H1 (cell line): ENCODE data around the gene DGKD. TPM values are rescaled to one million over a fixed set of nuclear protein-coding genes. Genes with fewer than 3 reads are reported as not detected.

Experiments used
- CTCF ChIA-PET: fragments of 300-600 bp; sonication (Branson Sonifier 250); formaldehyde crosslinking; loops from one replicate; lab custom pipeline; 2021; ENCODE audit not compliant: partially characterized antibody; lab: Charles Lee
- POLR2A ChIA-PET: fragments of 300-600 bp; sonication (Branson Sonifier 250); formaldehyde crosslinking; loops from one replicate; lab custom pipeline; 2021; ENCODE audit warnings: inconsistent platforms; ENCODE audit not compliant: partially characterized antibody; lab: Charles Lee
- DNase-seq, 2 experiments: peaks; one replicate each; pipeline versions ENCODE4 v3.0.0 to v3.0.0-alpha.2; 2010 to 2022; ENCODE audit warnings: low spot score in 2 of 2, low read depth in 1 of 2, mixed read lengths in 1 of 2
- FAIRE-seq: peaks from 2 replicates; lab custom pipeline; 2011; peaks lifted over from hg19 to GRCh38; lab: Jason Lieb, UNC
- H2AFZ ChIP-seq: 2 replicates; pipeline ENCODE4 v1.8.1; 2012; ENCODE audit warnings: low read length, inconsistent platforms
- H2AK5ac ChIP-seq: 2 replicates; pipeline ENCODE4 v1.6.1; 2013; ENCODE audit warnings: low read depth, low read length
- H2BK120ac ChIP-seq: replicated peaks from 2 replicates; pipeline ENCODE3; 2013; ENCODE audit warnings: low read depth, low read length, inconsistent platforms
- H2BK12ac ChIP-seq: 2 replicates; pipeline ENCODE4 v1.6.1; 2013; ENCODE audit warnings: low read depth, low read length
- H2BK15ac ChIP-seq: 2 replicates; pipeline ENCODE4 v1.6.1; 2013; ENCODE audit warnings: low read length
- H2BK20ac ChIP-seq: 2 replicates; pipeline ENCODE4 v1.6.1; 2013; ENCODE audit warnings: low read length
- H2BK5ac ChIP-seq: 2 replicates; pipeline ENCODE4 v1.6.1; 2013; ENCODE audit warnings: low read depth, low read length
- H3K14ac ChIP-seq: 2 replicates; pipeline ENCODE4 v1.6.1; 2013; ENCODE audit warnings: inconsistent platforms; ENCODE audit not compliant: insufficient read length
- H3K18ac ChIP-seq: 2 replicates; pipeline ENCODE4 v1.6.1; 2013; ENCODE audit warnings: low read length; ENCODE audit errors: extremely low read depth
- H3K23ac ChIP-seq: 2 replicates; pipeline ENCODE4 v1.6.1; 2013; ENCODE audit warnings: inconsistent platforms; ENCODE audit not compliant: insufficient read length
- H3K23me2 ChIP-seq: 2 replicates; pipeline ENCODE4 v1.6.1; 2013; ENCODE audit warnings: low read depth, low read length
- H3K27ac ChIP-seq: 2 replicates; pipeline ENCODE4 v1.6.1; 2011; ENCODE audit warnings: low read depth, low read length, inconsistent platforms
- H3K27me3 ChIP-seq, 4 experiments: replicated peaks in 1 of 4; 1 replicate in 1 of 4; 2 replicates in 3 of 4; pipeline versions ENCODE4 v1.6.1 to v1.8.1; 2011 to 2013; ENCODE audit warnings: low read length in 3 of 4, mild to moderate bottlenecking in 3 of 4, inconsistent platforms in 2 of 4, mixed read lengths in 2 of 4, moderate library complexity in 1 of 4; ENCODE audit not compliant: control insufficient read depth in 3 of 4, insufficient read depth in 3 of 4; ENCODE audit errors: extremely low read depth in 1 of 4
- H3K36me3 ChIP-seq, 4 experiments: 2 replicates each; pipeline versions ENCODE4 v1.6.1 to v1.8.1; 2011 to 2013; ENCODE audit warnings: mild to moderate bottlenecking in 4 of 4, low read length in 3 of 4, moderate library complexity in 2 of 4, control low read depth in 1 of 4, inconsistent platforms in 1 of 4; ENCODE audit not compliant: insufficient read depth in 4 of 4, control insufficient read depth in 2 of 4
- H3K4ac ChIP-seq: replicated peaks from 2 replicates; pipeline ENCODE3; 2013; ENCODE audit warnings: low read length, low read depth, mixed read lengths, inconsistent platforms; ENCODE audit not compliant: insufficient read length
- H3K4me1 ChIP-seq, 4 experiments: replicated peaks in 1 of 4; 1 replicate in 1 of 4; 2 replicates in 3 of 4; pipeline versions ENCODE4 v1.6.1 to v1.8.1; 2011 to 2013; ENCODE audit warnings: low read length in 3 of 4, inconsistent platforms in 2 of 4, mixed read lengths in 1 of 4; ENCODE audit not compliant: insufficient read depth in 4 of 4, control insufficient read depth in 3 of 4
- H3K4me2 ChIP-seq, 2 experiments: 2 replicates each; pipeline versions ENCODE4 v1.6.1 to v1.8.1; 2011 to 2013; ENCODE audit warnings: low read depth in 2 of 2, low read length in 2 of 2, control low read depth in 1 of 2, inconsistent platforms in 1 of 2, mild to moderate bottlenecking in 1 of 2; ENCODE audit not compliant: insufficient read depth in 1 of 2
- H3K4me3 ChIP-seq, 4 experiments: fragments of 200-600, 300-600 bp in 1 of 4; sonication (generic), shearing (Covaris generic), sonication (Bioruptor Twin) in 1 of 4; 2 replicates each; pipeline versions ENCODE4 v1.5.1 to v1.8.1; 2011 to 2016; ENCODE audit warnings: low read length in 4 of 4, low read depth in 3 of 4, control low read depth in 2 of 4, inconsistent platforms in 2 of 4, mild to moderate bottlenecking in 2 of 4, mixed read lengths in 1 of 4, moderate library complexity in 1 of 4; ENCODE audit not compliant: insufficient read depth in 2 of 4; ENCODE audit errors: extremely low read depth in 1 of 4
- H3K56ac ChIP-seq: replicated peaks from 2 replicates; pipeline ENCODE3; 2013; ENCODE audit warnings: low read depth, mild to moderate bottlenecking, mixed read lengths, low read length, inconsistent platforms; ENCODE audit not compliant: insufficient read length
- H3K79me1 ChIP-seq: 2 replicates; pipeline ENCODE4 v1.6.1; 2013; ENCODE audit warnings: low read depth, low read length, control low read depth
- H3K79me2 ChIP-seq, 2 experiments: 2 replicates each; pipeline versions ENCODE4 v1.6.1 to v1.8.1; 2012 to 2013; ENCODE audit warnings: low read length in 2 of 2, mild to moderate bottlenecking in 2 of 2, inconsistent platforms in 1 of 2; ENCODE audit not compliant: insufficient read depth in 2 of 2, control insufficient read depth in 1 of 2
- H3K9ac ChIP-seq, 4 experiments: replicated peaks in 1 of 4; 1 replicate in 1 of 4; 2 replicates in 3 of 4; pipeline versions ENCODE4 v1.6.1 to v1.8.1; 2011 to 2013; ENCODE audit warnings: low read depth in 3 of 4, low read length in 3 of 4, control low read depth in 2 of 4, mild to moderate bottlenecking in 2 of 4, moderate library complexity in 2 of 4, inconsistent platforms in 1 of 4; ENCODE audit errors: extremely low read depth in 1 of 4
- H3K9me3 ChIP-seq, 2 experiments: 2 replicates each; pipeline versions ENCODE4 v1.6.1 to v1.8.1; 2012 to 2013; ENCODE audit warnings: mild to moderate bottlenecking in 2 of 2, moderate library complexity in 2 of 2, control low read depth in 1 of 2, inconsistent platforms in 1 of 2, low read depth in 1 of 2, low read length in 1 of 2, mixed read lengths in 1 of 2; ENCODE audit not compliant: insufficient read depth in 2 of 2
- H4K20me1 ChIP-seq, 2 experiments: replicated peaks in 1 of 2; 2 replicates each; pipeline versions ENCODE3 to v1.8.1; 2011 to 2013; ENCODE audit warnings: inconsistent platforms in 2 of 2, low read length in 2 of 2, mild to moderate bottlenecking in 1 of 2; ENCODE audit not compliant: insufficient read depth in 2 of 2, control insufficient read depth in 1 of 2
- H4K5ac ChIP-seq: 2 replicates; pipeline ENCODE4 v1.6.1; 2013; ENCODE audit warnings: low read length, low read depth, mixed read lengths, inconsistent platforms; ENCODE audit not compliant: insufficient read length
- H4K8ac ChIP-seq: 2 replicates; pipeline ENCODE4 v1.8.0; 2013; ENCODE audit warnings: mild to moderate bottlenecking, moderate library complexity, low read length, inconsistent platforms; ENCODE audit not compliant: insufficient read depth; ENCODE audit errors: extremely low read depth
- H4K91ac ChIP-seq: replicated peaks from 2 replicates; pipeline ENCODE3; 2013; ENCODE audit warnings: low read length, mixed read lengths, inconsistent platforms; ENCODE audit not compliant: insufficient read length
- CREB1 ChIP-seq: IDR thresholded peaks from 2 replicates; pipeline ENCODE4 v1.6.1; 2012; ENCODE audit warnings: inconsistent platforms
- HDAC6 ChIP-seq: IDR thresholded peaks from one replicate; pipeline ENCODE4 v1.7.1; 2012; ENCODE audit warnings: low read depth, mild to moderate bottlenecking, inconsistent platforms, low read length, moderate library complexity
- JUN ChIP-seq: IDR thresholded peaks from 2 replicates; pipeline ENCODE4 v1.6.1; 2011; ENCODE audit warnings: low read depth, mild to moderate bottlenecking, improper control_type of control experiment, low read length
- NANOG ChIP-seq: IDR thresholded peaks from 2 replicates; pipeline ENCODE4 v1.6.1; 2011; ENCODE audit warnings: low read length, low read depth, mild to moderate bottlenecking, inconsistent platforms; ENCODE audit not compliant: insufficient read depth, poor library complexity, severe bottlenecking
- NRF1 ChIP-seq: IDR thresholded peaks from 2 replicates; pipeline ENCODE4 v1.6.1; 2011; ENCODE audit warnings: mild to moderate bottlenecking, low read depth, low read length, improper control_type of control experiment
- POLR2A ChIP-seq, 2 experiments: IDR thresholded peaks; 1 replicate in 1 of 2; 2 replicates in 1 of 2; pipeline ENCODE4 v1.6.1; 2011; ENCODE audit warnings: low read depth in 2 of 2, low read length in 2 of 2, mild to moderate bottlenecking in 2 of 2; ENCODE audit errors: control extremely low read depth in 1 of 2
- TEAD4 ChIP-seq: IDR thresholded peaks from 2 replicates; pipeline ENCODE4 v1.6.1; 2012; ENCODE audit warnings: low read depth, low read length, inconsistent platforms, mixed read lengths
- WGBS, 2 experiments: shearing (Covaris generic) in 1 of 2; methylation state at CpG; one replicate each; pipeline versions ENCODE4 v1.1.6 to v1.1.7; 2013 to 2015; ENCODE audit warnings: low lambda C conversion rate in 2 of 2, mixed read lengths in 2 of 2, inconsistent platforms in 1 of 2, low coverage in 1 of 2, missing lambda C conversion rate in 1 of 2; ENCODE audit not compliant: insufficient replicate concordance in 2 of 2, insufficient coverage in 1 of 2, insufficient read length in 1 of 2; ENCODE audit errors: extremely low coverage in 1 of 2, missing lambda C conversion rate in 1 of 2; 5-methylcytosine and 5-hydroxymethylcytosine counted together
- polyA plus RNA-seq, 7 experiments: library from polyadenylated mRNA; depleted of rRNA in 3 of 7; stranded (reverse) in 5 of 7; unstranded in 2 of 7; fragments of >200 nt in 5 of 7; fragments of 200-250 nt in 2 of 7; gene quantifications; 1 replicate in 5 of 7; 2 replicates in 1 of 7; 4 replicates in 1 of 7; pipeline versions ENCODE4 v1.2.1 to v1.2.3, GENCODE V29; 2011 to 2013; ENCODE audit warnings: missing spikeins in 2 of 7, mixed read lengths in 2 of 7
- total RNA-seq: library from RNA; stranded (reverse); fragmentation: NEBNext Ultra II Directional; extraction: Animal tissue kit (Norgen Biotek cat#: 25700); gene quantifications from 2 replicates; pipeline ENCODE4 v1.2.1, GENCODE V29; 2021
- TF ChIP-seq, protein P1 (sequence below): IDR thresholded peaks from 2 replicates; pipeline ENCODE4 v1.6.1; 2011; ENCODE audit warnings: low read length, improper control_type of control experiment
- TF ChIP-seq, protein P2 (sequence below), 3 experiments: IDR thresholded peaks; 1 replicate in 2 of 3; 2 replicates in 1 of 3; pipeline versions ENCODE4 v1.5.1 to v1.6.1; 2011; ENCODE audit warnings: low read length in 3 of 3, mild to moderate bottlenecking in 3 of 3, inconsistent platforms in 2 of 3, low read depth in 1 of 3, moderate library complexity in 1 of 3; ENCODE audit not compliant: insufficient read depth in 1 of 3; ENCODE audit errors: control extremely low read depth in 1 of 3

DGKD gene
- total and polyA plus RNA-seq, 2 of the 8 experiments (the other 6 are each of a cell fraction or from before 2014, with no cell fraction given), result 7.7 to 30.9 TPM

DNA sequence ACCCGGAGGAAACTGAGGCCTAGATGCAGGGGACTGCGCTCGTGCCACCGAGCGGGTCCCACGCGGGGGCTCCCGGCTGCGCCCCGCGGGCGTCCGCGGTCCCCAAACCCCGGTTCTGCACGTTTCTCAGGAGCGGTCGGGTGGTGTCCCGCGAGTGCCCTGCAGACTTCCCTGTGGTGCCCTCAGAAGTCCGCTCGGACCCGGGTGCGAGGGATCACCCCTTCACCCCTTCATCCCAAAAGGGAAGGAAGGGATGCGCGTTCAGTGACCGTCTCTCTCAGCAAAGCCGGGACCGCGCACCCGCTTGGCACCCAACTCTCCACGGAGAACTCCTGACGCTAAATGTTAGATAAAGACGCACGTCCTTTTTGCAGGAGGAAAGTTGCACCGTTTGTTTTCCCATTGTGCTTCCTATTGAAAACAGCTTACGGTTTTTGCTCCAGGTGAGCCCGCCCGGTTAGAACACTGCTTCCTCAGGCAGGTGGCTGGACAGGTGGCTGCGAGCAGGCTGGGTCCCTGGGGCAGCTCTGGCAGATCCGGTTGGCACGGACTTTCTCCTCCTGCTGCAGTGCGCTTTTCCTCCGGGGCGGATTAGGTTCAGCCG is 779 bp downstream of the DGKD start:
- H3K4ac ChIP-seq, result no peak overlapping the region
- peaks cover 0 to 29% of the 10 kb centered on the region in 2 experiments; a peak in 2 of 4 replicates for H3K79me2 ChIP-seq
- H2BK15ac ChIP-seq, result no peak overlapping the region
- no peak overlapping the region for H2BK5ac ChIP-seq
- H3K23me2 ChIP-seq, result peaks cover 11% of the 10 kb centered on the region
- DNase-seq (peak in 1 of 2 experiments; percentile 64), FAIRE-seq (no peak)
- H2BK12ac ChIP-seq, result no peak overlapping the region
- POLR2A ChIA-PET, result interaction anchor here (0.8 to 1.8 kb wide), 2 partner anchors 11 to 13 kb away, joined by 3 to 6 read pairs; no protein-coding TSS in a partner anchor
- no peak overlapping the region for H4K8ac ChIP-seq
- no peaks in the 10 kb centered on the region for H3K36me3 ChIP-seq
- no peak overlapping the region for H3K56ac ChIP-seq
- H3K27ac ChIP-seq, result no peak overlapping the region
- H2AFZ ChIP-seq, result peak overlapping the region; percentile 48; the same call in 1 of the 2 replicates
- H3K4me3 ChIP-seq, result peak overlapping the region; percentile 53 to 90 (median 72)
- H3K9ac ChIP-seq, result peak overlapping the region in 1 of 4 experiments; percentile 90; a peak in 2 of 7 replicates
- no peak overlapping the region for H3K23ac ChIP-seq
- H4K91ac ChIP-seq, result no peak overlapping the region
- peaks cover 8 to 15% of the 10 kb centered on the region in 2 experiments for H4K20me1 ChIP-seq
- no peak overlapping the region for H3K14ac ChIP-seq
- H3K4me2 ChIP-seq, result peak overlapping the region; percentile 74 to 82
- WGBS, 2 experiments, result 12% methylated on average over 18 of the region's 46 CpGs; no CpG with 5 or more reads in 1 of the 2 experiments
- peaks cover 0 to 5% (median 4%) of the 10 kb centered on the region in 4 experiments; a peak in 4 of 7 replicates for H3K4me1 ChIP-seq
- H3K27me3 ChIP-seq, result peaks cover 0 to 28% (median 15%) of the 10 kb centered on the region in 4 experiments; a peak in 5 of 7 replicates
- no peak overlapping the region; the same call in 1 of the 2 replicates for H3K18ac ChIP-seq
- no peak overlapping the region for H2BK20ac ChIP-seq
- peaks cover 3% of the 10 kb centered on the region; the same call in 1 of the 2 replicates for H3K79me1 ChIP-seq
- H2AK5ac ChIP-seq, result no peak overlapping the region
- H2BK120ac ChIP-seq, result no peak overlapping the region
- CTCF ChIA-PET, result interaction anchor here (0.6 to 2.9 kb wide), 5 partner anchors 12 to 93 kb away, joined by 3 to 11 read pairs (median 4); no protein-coding TSS in a partner anchor
- no peak overlapping the region for H4K5ac ChIP-seq
- peaks cover 0 to 7% of the 10 kb centered on the region in 2 experiments; a peak in 1 of 4 replicates for H3K9me3 ChIP-seq
- no peak for TF ChIP-seq NRF1
- TF ChIP-seq, protein P1, sequence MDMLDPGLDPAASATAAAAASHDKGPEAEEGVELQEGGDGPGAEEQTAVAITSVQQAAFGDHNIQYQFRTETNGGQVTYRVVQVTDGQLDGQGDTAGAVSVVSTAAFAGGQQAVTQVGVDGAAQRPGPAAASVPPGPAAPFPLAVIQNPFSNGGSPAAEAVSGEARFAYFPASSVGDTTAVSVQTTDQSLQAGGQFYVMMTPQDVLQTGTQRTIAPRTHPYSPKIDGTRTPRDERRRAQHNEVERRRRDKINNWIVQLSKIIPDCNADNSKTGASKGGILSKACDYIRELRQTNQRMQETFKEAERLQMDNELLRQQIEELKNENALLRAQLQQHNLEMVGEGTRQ, result no peak
- TF ChIP-seq JUN, result no peak
- TF ChIP-seq, protein P2, sequence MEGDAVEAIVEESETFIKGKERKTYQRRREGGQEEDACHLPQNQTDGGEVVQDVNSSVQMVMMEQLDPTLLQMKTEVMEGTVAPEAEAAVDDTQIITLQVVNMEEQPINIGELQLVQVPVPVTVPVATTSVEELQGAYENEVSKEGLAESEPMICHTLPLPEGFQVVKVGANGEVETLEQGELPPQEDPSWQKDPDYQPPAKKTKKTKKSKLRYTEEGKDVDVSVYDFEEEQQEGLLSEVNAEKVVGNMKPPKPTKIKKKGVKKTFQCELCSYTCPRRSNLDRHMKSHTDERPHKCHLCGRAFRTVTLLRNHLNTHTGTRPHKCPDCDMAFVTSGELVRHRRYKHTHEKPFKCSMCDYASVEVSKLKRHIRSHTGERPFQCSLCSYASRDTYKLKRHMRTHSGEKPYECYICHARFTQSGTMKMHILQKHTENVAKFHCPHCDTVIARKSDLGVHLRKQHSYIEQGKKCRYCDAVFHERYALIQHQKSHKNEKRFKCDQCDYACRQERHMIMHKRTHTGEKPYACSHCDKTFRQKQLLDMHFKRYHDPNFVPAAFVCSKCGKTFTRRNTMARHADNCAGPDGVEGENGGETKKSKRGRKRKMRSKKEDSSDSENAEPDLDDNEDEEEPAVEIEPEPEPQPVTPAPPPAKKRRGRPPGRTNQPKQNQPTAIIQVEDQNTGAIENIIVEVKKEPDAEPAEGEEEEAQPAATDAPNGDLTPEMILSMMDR (IDR thresholded peaks at IDR 0.05; ENCODE audit: control extremely low read depth in 1 of 3, insufficient read depth in 1 of 3, low read depth in 1 of 3, low read length in 3 of 3), result no peak
- no peak for TF ChIP-seq POLR2A (IDR thresholded peaks at IDR 0.05; ENCODE audit: control extremely low read depth in 1 of 2, low read depth in 2 of 2, low read length in 2 of 2)
- TF ChIP-seq NANOG, result no peak
- no peak for TF ChIP-seq TEAD4
- no peak for TF ChIP-seq CREB1
- TF ChIP-seq HDAC6, result no peak
